ENCODE data around the gene SMARCC2.

The SMARCC2 gene

GRCh38 chr12:56134897-56135296 is 54.4 kb downstream of the SMARCC2 start:
- Histone ChIP-seq H3K4me1 (ENCODE audit: control insufficient read depth, insufficient read depth, low read length) (peaks cover 3% of the 10 kb centered on the region), H3K27ac (ENCODE audit: insufficient read depth, low read depth, low read length, poor library complexity, severe bottlenecking) (no peak overlapping the region), H3K27me3 (ENCODE audit: control insufficient read depth, insufficient read depth, low read length, poor library complexity, severe bottlenecking) (no peaks in the 10 kb centered on the region), H3K36me3 (ENCODE audit: control insufficient read depth, insufficient read depth, low read length) (peaks cover 69% of the 10 kb centered on the region), H3K4me3 (ENCODE audit: insufficient read depth, low read depth, low read length) (no peak overlapping the region), H3K9me3 (ENCODE audit: control insufficient read depth, low read length) (no peaks in the 10 kb centered on the region)
- WGBS, 2 experiments = 91 to 99% methylated on average over 5 to 6 of the region's 6 CpGs

DNA sequence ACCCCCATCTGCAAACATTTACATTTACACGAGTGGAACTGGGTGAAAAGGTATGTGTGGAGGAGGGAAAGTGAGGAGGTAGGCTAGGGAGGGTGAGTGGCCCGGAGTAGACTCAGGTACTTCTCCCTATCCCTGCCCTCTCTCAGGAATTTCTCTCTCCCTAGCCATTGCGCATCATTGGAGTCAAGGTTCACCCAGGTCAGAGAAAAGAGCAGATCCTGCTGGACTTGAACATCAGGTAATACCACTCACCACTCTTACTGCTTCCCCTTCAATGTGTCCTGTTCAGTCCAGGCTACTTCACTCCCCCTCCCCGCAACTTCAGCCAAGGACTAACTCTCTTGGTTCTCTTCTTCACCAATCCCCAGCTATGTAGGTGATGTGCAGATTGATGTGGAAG is 58.4 kb downstream of the SMARCC2 start:
- no peaks in the 10 kb centered on the region for H3K9me3 ChIP-seq (ENCODE audit: control insufficient read depth, low read length)
- no peak overlapping the region for H3K27ac ChIP-seq (ENCODE audit: insufficient read depth, low read depth, low read length, poor library complexity, severe bottlenecking)
- peaks cover 37% of the 10 kb centered on the region for H3K36me3 ChIP-seq (ENCODE audit: control insufficient read depth, insufficient read depth, low read length)
- no peak overlapping the region for H3K4me3 ChIP-seq (ENCODE audit: insufficient read depth, low read depth, low read length)
- H3K4me1 ChIP-seq (ENCODE audit: control insufficient read depth, insufficient read depth, low read length) = peaks cover 20% of the 10 kb centered on the region
- no peaks in the 10 kb centered on the region for H3K27me3 ChIP-seq (ENCODE audit: control insufficient read depth, insufficient read depth, low read length, poor library complexity, severe bottlenecking)
- WGBS, 2 experiments = 89 to 93% methylated on average over 3 to 4 of the region's 4 CpGs

GRCh38 chr12:56129942-56130495 is 59.3 kb downstream of the SMARCC2 start:
- Histone ChIP-seq H3K4me1 (ENCODE audit: control insufficient read depth, insufficient read depth, low read length) (peaks cover 20% of the 10 kb centered on the region), H3K27ac (ENCODE audit: insufficient read depth, low read depth, low read length, poor library complexity, severe bottlenecking) (no peak overlapping the region), H3K9me3 (ENCODE audit: control insufficient read depth, low read length) (no peaks in the 10 kb centered on the region), H3K36me3 (ENCODE audit: control insufficient read depth, insufficient read depth, low read length) (peaks cover 37% of the 10 kb centered on the region), H3K27me3 (ENCODE audit: control insufficient read depth, insufficient read depth, low read length, poor library complexity, severe bottlenecking) (no peaks in the 10 kb centered on the region), H3K4me3 (ENCODE audit: insufficient read depth, low read depth, low read length) (no peak overlapping the region)
- WGBS, 2 experiments = 83 to 84% methylated on average over 22 of the region's 22 CpGs

GRCh38 chr12:56129206-56129941 is 59.9 kb downstream of the SMARCC2 start:
- Histone ChIP-seq H3K9me3 (ENCODE audit: control insufficient read depth, low read length) (no peaks in the 10 kb centered on the region), H3K4me3 (ENCODE audit: insufficient read depth, low read depth, low read length) (peak overlapping the region; percentile 70), H3K27me3 (ENCODE audit: control insufficient read depth, insufficient read depth, low read length, poor library complexity, severe bottlenecking) (no peaks in the 10 kb centered on the region), H3K27ac (ENCODE audit: insufficient read depth, low read depth, low read length, poor library complexity, severe bottlenecking) (no peak overlapping the region), H3K36me3 (ENCODE audit: control insufficient read depth, insufficient read depth, low read length) (peaks cover 36% of the 10 kb centered on the region), H3K4me1 (ENCODE audit: control insufficient read depth, insufficient read depth, low read length) (peaks cover 20% of the 10 kb centered on the region)
- 5% methylated on average over 29 of the region's 29 CpGs for WGBS, 2 experiments

DNA sequence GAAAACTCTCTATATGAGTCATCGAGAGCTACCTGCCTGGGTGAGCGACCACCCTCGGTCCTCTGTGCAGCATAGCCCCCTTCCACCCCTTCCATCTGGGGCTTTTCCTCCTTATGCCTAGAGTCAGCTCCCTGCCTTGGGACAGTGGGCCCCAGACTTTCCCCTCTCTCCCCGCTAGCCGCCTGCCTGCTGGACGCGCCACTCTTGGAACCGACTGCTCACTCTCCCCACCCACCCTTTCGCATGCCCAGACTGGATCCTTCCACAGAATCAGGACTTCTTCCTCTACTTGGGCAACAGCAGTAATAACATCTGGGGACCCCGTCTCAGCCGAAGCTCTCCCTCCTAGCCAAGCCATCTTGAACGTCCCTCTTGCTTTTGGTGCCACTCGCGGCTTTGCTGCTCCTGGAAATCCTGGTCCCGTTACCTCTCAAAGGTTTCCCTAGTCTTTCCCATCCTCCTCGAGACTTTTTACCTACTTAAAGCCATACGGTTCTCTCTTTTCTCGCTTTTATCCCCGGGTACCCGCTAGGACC is 60.5 kb downstream of the SMARCC2 start:
- Histone ChIP-seq H3K4me1 (ENCODE audit: control insufficient read depth, insufficient read depth, low read length) (peaks cover 20% of the 10 kb centered on the region), H3K27me3 (ENCODE audit: control insufficient read depth, insufficient read depth, low read length, poor library complexity, severe bottlenecking) (no peaks in the 10 kb centered on the region), H3K27ac (ENCODE audit: insufficient read depth, low read depth, low read length, poor library complexity, severe bottlenecking) (peak overlapping the region; percentile 50), H3K36me3 (ENCODE audit: control insufficient read depth, insufficient read depth, low read length) (peaks cover 29% of the 10 kb centered on the region), H3K9me3 (ENCODE audit: control insufficient read depth, low read length) (no peaks in the 10 kb centered on the region), H3K4me3 (ENCODE audit: insufficient read depth, low read depth, low read length) (peak overlapping the region; percentile 70)
- 0% methylated on average over 20 of the region's 20 CpGs for WGBS, 2 experiments

- peaks cover 23% of the 10 kb centered on the region for H3K36me3 ChIP-seq (ENCODE audit: control insufficient read depth, insufficient read depth, low read length)
- peaks cover 20% of the 10 kb centered on the region for H3K4me1 ChIP-seq (ENCODE audit: control insufficient read depth, insufficient read depth, low read length)
- H3K4me3 ChIP-seq (ENCODE audit: insufficient read depth, low read depth, low read length) = peak within 1 kb of the TSS; percentile 70
- H3K27ac ChIP-seq (ENCODE audit: insufficient read depth, low read depth, low read length, poor library complexity, severe bottlenecking) = peak within 1 kb of the TSS; percentile 96
- WGBS, 2 experiments = 0% methylated on average over 49 of the region's 49 CpGs
- no peaks in the 10 kb centered on the region for H3K9me3 ChIP-seq (ENCODE audit: control insufficient read depth, low read length)
- no peaks in the 10 kb centered on the region for H3K27me3 ChIP-seq (ENCODE audit: control insufficient read depth, insufficient read depth, low read length, poor library complexity, severe bottlenecking)
Observed at GRCh38 chr12:56127888-56128669, 61.2 kb downstream of the SMARCC2 start, which contains the start of gene ESYT1. Gene ESYT1 (plus strand): TSS chr12:56128267. CDS start chr12:56128320, 53 bp downstream.

GRCh38 chr12:56127485-56127887 is 61.8 kb downstream of the SMARCC2 start:
- WGBS, 2 experiments = 0 to 4% methylated on average over 6 to 8 of the region's 8 CpGs
- Histone ChIP-seq H3K9me3 (ENCODE audit: control insufficient read depth, low read length) (no peaks in the 10 kb centered on the region), H3K27ac (ENCODE audit: insufficient read depth, low read depth, low read length, poor library complexity, severe bottlenecking) (peak overlapping the region; percentile 96), H3K4me1 (ENCODE audit: control insufficient read depth, insufficient read depth, low read length) (peaks cover 20% of the 10 kb centered on the region), H3K4me3 (ENCODE audit: insufficient read depth, low read depth, low read length) (peak overlapping the region; percentile 34), H3K27me3 (ENCODE audit: control insufficient read depth, insufficient read depth, low read length, poor library complexity, severe bottlenecking) (no peaks in the 10 kb centered on the region), H3K36me3 (ENCODE audit: control insufficient read depth, insufficient read depth, low read length) (peaks cover 20% of the 10 kb centered on the region)

DNA sequence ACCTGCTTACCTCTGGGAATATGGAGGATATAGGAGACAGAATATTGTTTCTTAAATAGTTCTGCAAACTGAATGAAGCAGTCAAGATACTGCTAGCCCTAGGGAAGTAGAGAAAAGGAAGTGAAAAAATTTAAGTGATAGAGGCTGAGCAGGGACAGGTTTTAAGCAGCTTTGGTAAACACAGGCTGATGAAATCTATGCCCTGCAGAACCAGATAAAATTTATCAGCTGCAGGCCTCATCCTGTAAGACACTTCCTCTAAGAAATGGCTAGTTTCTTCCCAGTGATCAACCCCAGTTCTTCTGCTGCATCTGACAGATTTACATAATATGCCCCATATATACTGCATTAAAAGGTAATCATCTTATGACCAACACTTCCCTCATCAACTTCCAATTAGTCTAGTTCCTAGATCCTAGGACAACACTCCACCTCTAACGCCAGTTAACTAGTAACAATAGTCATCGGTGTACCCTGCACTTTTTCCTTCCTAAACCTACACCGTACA is 62.5 kb downstream of the SMARCC2 start:
- Histone ChIP-seq H3K27me3 (ENCODE audit: control insufficient read depth, insufficient read depth, low read length, poor library complexity, severe bottlenecking) (no peaks in the 10 kb centered on the region), H3K36me3 (ENCODE audit: control insufficient read depth, insufficient read depth, low read length) (peaks cover 13% of the 10 kb centered on the region), H3K9me3 (ENCODE audit: control insufficient read depth, low read length) (no peaks in the 10 kb centered on the region), H3K4me3 (ENCODE audit: insufficient read depth, low read depth, low read length) (peak overlapping the region; percentile 34), H3K4me1 (ENCODE audit: control insufficient read depth, insufficient read depth, low read length) (peaks cover 20% of the 10 kb centered on the region), H3K27ac (ENCODE audit: insufficient read depth, low read depth, low read length, poor library complexity, severe bottlenecking) (peak overlapping the region; percentile 96)
- 89 to 92% methylated on average over 3 of the region's 3 CpGs for WGBS, 2 experiments

GRCh38 chr12:56124133-56124532 is 65.2 kb downstream of the SMARCC2 start:
- no peaks in the 10 kb centered on the region for H3K27me3 ChIP-seq (ENCODE audit: control insufficient read depth, insufficient read depth, low read length, poor library complexity, severe bottlenecking)
- H3K36me3 ChIP-seq (ENCODE audit: control insufficient read depth, insufficient read depth, low read length) = peaks cover 13% of the 10 kb centered on the region
- peaks cover 17% of the 10 kb centered on the region for H3K4me1 ChIP-seq (ENCODE audit: control insufficient read depth, insufficient read depth, low read length)
- no peaks in the 10 kb centered on the region for H3K9me3 ChIP-seq (ENCODE audit: control insufficient read depth, low read length)
- WGBS, 2 experiments = 94 to 95% methylated on average over 4 of the region's 4 CpGs
- no peak overlapping the region for H3K4me3 ChIP-seq (ENCODE audit: insufficient read depth, low read depth, low read length)
- H3K27ac ChIP-seq (ENCODE audit: insufficient read depth, low read depth, low read length, poor library complexity, severe bottlenecking) = no peak overlapping the region

GRCh38 chr12:56122637-56123036 is 66.6 kb downstream of the SMARCC2 start:
- no peaks in the 10 kb centered on the region for H3K27me3 ChIP-seq (ENCODE audit: control insufficient read depth, insufficient read depth, low read length, poor library complexity, severe bottlenecking)
- peaks cover 13% of the 10 kb centered on the region for H3K36me3 ChIP-seq (ENCODE audit: control insufficient read depth, insufficient read depth, low read length)
- WGBS, 2 experiments = 91 to 97% methylated on average over 2 of the region's 2 CpGs
- H3K9me3 ChIP-seq (ENCODE audit: control insufficient read depth, low read length) = no peaks in the 10 kb centered on the region
- no peak overlapping the region for H3K27ac ChIP-seq (ENCODE audit: insufficient read depth, low read depth, low read length, poor library complexity, severe bottlenecking)
- H3K4me1 ChIP-seq (ENCODE audit: control insufficient read depth, insufficient read depth, low read length) = peaks cover 21% of the 10 kb centered on the region
- H3K4me3 ChIP-seq (ENCODE audit: insufficient read depth, low read depth, low read length) = no peak overlapping the region

Data from ectodermal cell (in vitro differentiated cells).